ENCODE results near the gene ZNF276.

ZNF276 gene

DNA sequence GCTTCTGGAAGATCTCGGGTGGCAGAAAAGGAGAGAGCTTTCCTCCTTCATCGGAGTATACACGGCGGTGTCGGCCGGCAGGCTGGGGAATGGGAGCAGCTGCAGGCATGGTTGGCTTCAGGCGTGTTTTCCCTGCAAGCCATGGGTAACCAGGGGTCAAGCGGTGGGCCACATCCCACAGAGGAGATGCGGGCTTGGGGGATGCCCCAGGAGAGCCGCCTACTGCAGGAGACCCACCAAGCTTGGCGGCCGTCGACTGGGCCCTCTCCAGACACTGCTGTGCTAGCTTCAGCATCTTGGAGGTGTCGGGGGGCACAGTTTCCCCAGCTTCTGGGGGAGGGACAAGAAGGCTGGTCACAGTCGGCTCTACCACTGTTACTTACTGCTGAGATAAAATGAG, 4.8 kb upstream of the ZNF276 start:
- DNase-seq (ENCODE audit: low spot score): no peak

- no peak for DNase-seq (ENCODE audit: low spot score)
These were observed 4.2 kb upstream of the ZNF276 start for GRCh38 chr16:89716916-89717687.

GRCh38 chr16:89717688-89718505, 3.4 kb upstream of the ZNF276 start:
- no peak for DNase-seq (ENCODE audit: low spot score)

- no peak for DNase-seq (ENCODE audit: low spot score)
These were observed 855 bp upstream of the ZNF276 start for GRCh38 chr16:89720551-89720812.

- peak; percentile 79 for DNase-seq (ENCODE audit: low spot score)
These were observed 432 bp downstream of the ZNF276 start for GRCh38 chr16:89721546-89722391.

DNA sequence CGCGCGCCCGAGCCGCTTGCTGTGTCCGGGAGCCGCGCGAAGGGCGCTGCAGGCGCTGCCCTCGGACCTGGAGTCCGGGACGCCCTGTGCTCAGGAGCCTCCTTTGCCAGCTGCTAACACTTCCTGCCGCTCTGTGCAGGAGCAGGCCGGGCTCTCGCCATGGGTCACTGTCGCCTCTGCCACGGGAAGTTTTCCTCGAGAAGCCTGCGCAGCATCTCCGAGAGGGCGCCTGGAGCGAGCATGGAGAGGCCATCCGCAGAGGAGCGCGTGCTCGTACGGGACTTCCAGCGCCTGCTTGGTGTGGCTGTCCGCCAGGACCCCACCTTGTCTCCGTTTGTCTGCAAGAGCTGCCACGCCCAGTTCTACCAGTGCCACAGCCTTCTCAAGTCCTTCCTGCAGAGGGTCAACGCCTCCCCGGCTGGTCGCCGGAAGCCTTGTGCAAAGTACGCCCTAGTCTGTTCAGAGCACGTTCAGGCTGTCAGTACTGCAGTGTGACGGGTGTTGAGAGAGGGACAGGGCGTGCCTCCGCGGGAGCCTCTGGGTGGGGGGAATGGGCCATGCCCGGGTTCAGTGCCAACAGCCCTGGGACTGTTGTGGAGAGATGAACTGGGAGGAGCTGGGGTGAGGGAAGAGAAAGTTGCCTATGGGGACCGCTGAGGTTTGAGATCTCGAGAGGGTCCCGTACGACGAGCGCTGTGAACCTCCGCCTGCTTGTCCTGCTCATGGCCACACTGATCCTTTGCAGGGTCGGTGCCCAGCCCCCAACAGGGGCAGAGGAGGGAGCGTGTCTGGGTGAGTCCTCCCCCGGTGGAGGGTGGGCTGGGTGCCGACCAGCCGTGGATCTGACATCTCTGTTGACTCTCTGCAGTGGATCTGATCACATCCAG, 1.3 kb downstream of the ZNF276 start:
- no peak for DNase-seq (ENCODE audit: low spot score)

- no peak for DNase-seq (ENCODE audit: low spot score)
These were observed 2.2 kb downstream of the ZNF276 start for GRCh38 chr16:89723279-89724250.

GRCh38 chr16:89727406-89728120, 6.2 kb downstream of the ZNF276 start:
- DNase-seq (ENCODE audit: low spot score): no peak

DNA sequence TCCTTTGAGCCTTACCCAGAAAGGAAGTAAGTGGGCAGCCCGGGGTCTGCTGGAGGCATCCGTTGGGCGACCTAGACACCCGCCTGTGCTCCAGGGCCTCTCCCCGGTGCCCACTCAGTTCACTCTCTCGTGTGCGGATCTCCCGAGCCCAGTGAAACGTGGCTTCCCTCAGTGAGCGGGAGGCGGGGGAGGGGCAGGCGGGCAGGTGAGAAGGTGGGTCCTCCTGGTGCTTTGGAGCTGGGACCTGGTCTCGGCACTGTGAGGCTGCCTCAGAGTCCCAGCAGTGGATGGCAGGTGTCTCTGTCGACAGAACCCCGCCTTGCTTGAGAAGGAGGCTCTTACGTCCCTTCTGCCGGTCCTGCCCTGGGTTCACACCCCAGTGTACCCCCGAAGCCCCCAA, 8.0 kb downstream of the ZNF276 start:
- DNase-seq (ENCODE audit: low spot score): no peak

- DNase-seq (ENCODE audit: low spot score): no peak
These were observed 8.7 kb downstream of the ZNF276 start for GRCh38 chr16:89729863-89730593.

DNA sequence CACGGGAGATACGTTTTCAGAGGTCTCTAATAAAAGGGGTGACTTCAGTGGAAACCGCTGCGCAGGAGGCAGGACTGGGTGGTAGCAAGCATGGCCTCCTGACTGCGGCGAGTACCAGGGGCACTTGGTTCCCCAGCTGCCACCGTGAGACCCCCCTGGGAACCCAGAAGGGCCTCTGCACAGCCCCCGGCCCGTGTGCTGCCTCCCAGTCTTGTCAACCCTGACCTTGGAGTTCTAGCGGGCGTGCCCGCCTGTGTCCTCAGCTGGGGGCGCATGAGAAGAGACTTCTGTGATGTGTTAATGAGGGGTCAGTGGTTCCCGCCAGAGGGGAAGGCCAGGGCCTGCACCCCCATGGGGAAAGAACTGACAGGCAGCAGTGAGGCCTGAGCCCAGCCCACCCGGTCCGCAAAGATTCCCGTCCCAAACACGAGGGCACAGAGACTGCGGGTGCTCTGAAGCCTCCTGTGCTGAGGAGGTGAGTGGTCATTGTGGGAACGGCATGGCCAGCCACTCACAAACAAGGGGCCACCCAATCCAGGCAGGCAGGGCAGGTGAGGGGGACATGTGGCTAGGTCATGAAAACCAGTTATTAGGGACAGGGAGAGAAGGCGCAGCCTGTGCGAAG, 9.4 kb downstream of the ZNF276 start:
- no peak for DNase-seq (ENCODE audit: low spot score)

GRCh38 chr16:89732142-89732917, 11.0 kb downstream of the ZNF276 start:
- no peak for DNase-seq (ENCODE audit: low spot score)

GRCh38 chr16:89732918-89733242, 11.5 kb downstream of the ZNF276 start:
- no peak for DNase-seq (ENCODE audit: low spot score)

DNA sequence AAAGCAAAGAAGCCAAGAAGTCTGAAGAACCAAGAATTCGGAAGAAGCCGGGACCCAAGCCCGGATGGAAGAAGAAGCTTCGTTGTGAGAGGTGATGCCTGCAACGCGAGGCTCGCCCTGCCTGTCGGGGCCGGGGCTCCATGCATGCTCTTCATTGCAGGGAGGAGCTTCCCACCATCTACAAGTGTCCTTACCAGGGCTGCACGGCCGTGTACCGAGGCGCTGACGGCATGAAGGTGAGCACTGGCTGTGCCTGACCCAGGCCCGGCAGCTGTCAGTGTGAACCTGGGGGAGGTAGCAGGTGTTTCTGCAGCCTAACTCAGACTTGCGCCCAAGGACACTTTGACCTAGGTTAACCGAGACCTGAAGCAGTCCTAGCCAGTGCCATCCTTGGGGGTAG, 12.0 kb downstream of the ZNF276 start:
- no peak for DNase-seq (ENCODE audit: low spot score)

DNA sequence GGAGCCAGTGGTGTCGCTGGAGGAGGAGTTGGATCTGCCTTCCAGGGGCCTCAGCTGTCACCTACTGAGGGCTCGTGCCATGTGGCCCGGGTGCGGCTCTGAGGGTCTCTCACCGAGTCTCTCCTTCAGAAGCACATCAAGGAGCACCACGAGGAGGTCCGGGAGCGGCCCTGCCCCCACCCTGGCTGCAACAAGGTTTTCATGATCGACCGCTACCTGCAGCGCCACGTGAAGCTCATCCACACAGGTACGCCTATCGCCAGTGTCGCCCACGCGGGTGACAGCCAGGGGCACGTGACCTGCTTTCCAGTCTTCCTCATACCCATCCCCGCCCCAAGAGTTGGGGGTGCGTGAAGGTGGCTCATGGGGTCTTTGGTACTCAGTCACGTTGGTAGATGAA, 12.5 kb downstream of the ZNF276 start:
- DNase-seq (ENCODE audit: low spot score): no peak

- DNase-seq (ENCODE audit: low spot score): no peak
These were observed 15.2 kb downstream of the ZNF276 start for GRCh38 chr16:89736554-89736953.

- DNase-seq (ENCODE audit: low spot score): no peak
These were observed 16.2 kb downstream of the ZNF276 start for GRCh38 chr16:89737341-89738071.

- no peak for DNase-seq (ENCODE audit: low spot score)
These were observed 16.7 kb downstream of the ZNF276 start for GRCh38 chr16:89738072-89738377.
